NCI-H146 (cell line): Measurements from ENCODE around the gene CT55.
"Not testable (repeated sequence)": the region's sequence is repeated elsewhere in the genome, so short reads cannot be mapped to it uniquely, and the experiment has no call there.

Experiments used
- DNase-seq: peaks from one replicate; lab custom pipeline; 2025; lab: John Stamatoyannopoulos, UW

The CT55 gene, protein sequence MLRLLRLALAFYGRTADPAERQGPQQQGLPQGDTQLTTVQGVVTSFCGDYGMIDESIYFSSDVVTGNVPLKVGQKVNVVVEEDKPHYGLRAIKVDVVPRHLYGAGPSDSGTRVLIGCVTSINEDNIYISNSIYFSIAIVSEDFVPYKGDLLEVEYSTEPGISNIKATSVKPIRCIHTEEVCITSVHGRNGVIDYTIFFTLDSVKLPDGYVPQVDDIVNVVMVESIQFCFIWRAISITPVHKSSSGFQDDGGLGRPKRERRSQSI

DNA sequence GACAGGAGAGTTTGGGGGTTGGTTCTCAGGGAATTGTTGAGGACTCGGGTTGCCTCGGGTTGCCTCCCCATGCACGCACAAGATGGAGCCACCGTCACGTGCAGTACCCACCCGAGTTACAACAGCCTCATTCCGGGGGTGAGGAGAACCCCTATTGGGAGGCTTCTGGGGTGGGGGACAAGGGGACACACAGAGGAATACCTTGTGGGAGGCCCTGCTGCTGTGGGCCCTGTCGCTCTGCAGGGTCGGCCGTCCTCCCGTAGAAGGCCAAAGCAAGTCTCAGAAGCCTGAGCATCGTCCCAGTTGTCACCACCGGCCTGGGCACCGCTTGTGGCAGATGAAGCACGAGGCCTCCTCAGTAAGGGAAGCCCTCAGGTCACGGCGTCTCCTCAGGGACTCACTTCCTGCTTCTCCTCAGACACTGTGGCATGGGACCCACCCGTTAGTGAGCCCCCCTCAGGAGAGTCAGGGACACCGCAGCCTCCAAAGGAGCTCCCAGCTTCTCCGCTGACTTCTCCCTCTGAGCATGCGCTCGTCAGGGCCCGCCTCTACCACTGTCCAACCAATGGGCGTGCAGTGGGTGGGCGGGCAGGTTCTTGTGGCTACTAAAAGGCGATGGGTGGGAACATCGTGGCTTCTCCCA lies at the start of gene CT55:
CT55 (minus strand) TSS at position 522 of the 643 bp plus-strand sequence; CDS start at position 295, 227 bp downstream.
- DNase-seq, result peak; percentile 22

- DNase-seq, result no peak
Observed at GRCh38 chrX:135213200-135213844, 42.1 kb upstream of the CT55 start.

DNA sequence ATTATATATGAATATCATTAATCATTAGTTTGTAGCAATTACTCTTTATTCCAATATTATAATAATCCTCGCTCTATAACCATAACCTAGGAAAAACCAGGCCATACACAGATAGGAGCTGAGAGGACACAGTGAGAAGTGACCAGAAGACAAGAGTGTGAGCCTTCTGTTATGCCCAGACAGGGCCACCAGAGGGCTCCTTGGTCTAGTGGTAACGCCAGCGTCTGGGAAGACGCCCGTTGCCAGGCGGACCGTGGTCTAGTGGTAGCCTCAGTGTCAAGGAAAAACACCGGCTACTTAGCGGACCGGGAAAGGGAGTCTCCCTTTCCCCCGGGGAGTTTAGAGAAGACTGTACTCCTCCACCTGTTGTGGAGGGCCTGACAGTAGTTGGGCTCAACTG lies 35.2 kb upstream of the CT55 start:
- not testable (repeated sequence) for DNase-seq

GRCh38 chrX:135200297-135200696 lies 29.1 kb upstream of the CT55 start:
- no peak for DNase-seq

DNA sequence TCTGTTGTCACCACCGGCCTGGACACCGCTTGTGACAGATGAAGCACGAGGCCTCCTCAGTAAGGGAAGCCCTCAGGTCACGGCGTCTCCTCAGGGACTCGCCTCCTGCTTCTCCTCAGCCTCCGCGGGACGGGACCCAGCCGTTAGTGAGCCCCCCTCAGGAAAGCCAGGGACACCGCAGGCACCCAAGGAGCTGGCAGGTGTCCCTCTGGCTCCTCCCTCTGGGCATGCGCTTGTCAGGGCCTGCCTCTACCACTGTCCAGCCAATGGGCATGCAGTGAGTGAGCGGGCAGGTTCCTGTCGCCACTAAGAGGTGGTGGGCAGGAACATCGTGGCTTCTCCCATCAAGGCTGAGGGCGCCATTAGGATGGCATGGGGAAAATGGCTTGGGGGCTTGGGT lies 23.5 kb upstream of the CT55 start:
- DNase-seq, result peak; percentile 28

DNA sequence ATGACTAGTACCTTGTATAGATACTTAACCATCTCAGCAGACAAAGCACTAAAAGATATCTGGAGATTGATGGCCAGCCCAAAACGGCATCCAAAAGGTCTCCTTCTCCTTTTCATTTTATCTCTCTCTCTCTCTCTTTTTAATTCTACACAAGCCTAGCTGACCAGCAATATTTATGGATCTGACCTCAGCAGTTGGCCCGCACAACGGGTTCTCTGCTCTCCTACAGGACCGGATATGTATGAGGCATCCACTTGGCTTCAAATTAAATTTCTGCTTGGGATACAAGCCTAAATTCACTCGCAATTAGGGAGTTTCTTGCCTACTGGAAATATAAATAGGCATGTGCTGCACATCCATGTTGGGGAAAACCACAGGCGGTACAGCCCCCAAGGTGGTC lies 22.5 kb upstream of the CT55 start:
- no peak for DNase-seq

- DNase-seq, result no peak
Observed at GRCh38 chrX:135191838-135192237, 20.6 kb upstream of the CT55 start.

DNA sequence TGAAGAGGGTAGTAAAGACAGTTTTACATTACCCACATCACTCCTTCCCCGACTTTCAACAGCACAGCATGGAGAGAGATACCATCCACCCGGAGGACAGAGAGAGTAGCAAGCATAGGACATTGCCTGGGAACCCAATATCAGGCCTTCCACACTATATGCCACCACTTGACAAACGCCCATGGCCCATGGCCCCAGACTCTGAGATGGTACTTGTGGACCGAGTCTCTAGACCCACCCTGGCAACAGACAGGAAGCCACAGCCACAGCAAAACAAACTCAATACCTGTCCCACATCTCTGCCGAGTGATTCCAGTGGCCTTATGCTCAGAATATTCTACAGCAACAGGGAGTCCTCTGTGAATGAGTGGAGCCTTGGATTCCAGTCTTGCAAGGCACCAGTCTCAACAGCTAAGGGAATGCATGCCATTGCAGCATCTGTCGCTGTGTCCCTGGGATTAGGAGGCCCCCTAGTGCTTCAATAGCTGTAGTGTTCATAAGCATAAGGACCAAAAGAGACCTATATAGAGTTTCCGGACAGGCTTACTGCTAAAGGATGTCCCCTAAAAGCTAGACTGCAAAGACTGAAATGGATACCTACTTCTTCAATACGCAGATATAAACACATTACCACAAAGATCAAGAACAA lies 14.7 kb upstream of the CT55 start:
- DNase-seq, result peak; percentile 10

DNA sequence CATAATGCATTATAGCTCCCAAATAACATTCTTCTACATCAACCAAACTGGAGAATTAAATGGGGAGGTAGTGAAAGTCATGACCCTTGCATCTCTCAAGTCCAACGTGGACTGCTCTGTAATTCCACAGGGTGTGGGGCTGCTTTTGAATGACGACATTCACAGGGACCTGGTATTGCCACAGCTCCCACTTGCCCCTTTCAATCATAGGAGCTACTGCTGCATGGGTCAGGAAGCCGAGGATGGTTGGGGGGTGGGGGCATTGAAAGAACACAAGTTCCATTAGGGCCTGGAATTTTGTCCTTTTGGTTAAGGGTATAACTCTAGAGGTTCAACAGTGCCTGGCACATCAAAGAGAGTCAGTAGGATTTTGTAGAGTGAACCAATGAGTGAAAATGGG lies 7.4 kb upstream of the CT55 start:
- DNase-seq, result no peak

DNA sequence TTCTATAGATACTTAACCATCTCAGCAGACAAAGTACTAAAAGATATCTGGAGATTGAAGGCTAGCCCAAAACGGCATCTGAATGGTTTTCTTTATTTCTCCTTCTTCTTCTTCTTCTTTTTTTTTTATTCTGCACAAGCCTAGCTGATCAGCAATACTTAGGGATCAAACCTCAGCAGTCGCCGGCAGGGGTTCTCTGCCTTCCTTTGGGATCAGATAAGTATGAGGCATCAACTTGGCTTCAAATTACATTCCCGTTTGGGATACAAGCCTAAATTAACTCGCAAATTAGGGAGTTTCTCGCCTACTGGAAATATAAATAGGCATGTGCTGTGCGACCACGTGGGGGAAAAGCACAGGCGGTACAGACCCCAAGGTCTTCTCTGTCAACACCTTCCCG lies 730 bp downstream of the CT55 start:
- DNase-seq, result no peak

DNA sequence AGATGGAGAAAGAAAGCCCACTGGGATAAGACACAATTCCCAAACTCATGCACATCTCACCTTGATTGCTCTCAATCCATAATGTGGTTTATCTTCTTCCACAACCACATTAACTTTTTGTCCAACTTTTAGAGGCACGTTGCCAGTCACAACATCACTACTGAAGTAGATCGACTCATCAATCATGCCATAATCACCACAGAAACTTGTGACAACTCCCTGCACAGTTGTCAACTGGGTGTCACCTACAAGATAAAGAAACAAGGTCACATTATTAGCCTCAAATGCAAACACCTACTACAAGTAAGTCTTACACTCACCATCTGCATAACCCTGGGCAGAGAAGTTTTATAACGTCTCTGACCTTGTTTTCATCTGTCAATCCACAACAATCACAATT lies 1.7 kb downstream of the CT55 start:
- DNase-seq, result not testable (repeated sequence)

- DNase-seq, result no peak
Observed at GRCh38 chrX:135168486-135168885, 2.7 kb downstream of the CT55 start.

DNA sequence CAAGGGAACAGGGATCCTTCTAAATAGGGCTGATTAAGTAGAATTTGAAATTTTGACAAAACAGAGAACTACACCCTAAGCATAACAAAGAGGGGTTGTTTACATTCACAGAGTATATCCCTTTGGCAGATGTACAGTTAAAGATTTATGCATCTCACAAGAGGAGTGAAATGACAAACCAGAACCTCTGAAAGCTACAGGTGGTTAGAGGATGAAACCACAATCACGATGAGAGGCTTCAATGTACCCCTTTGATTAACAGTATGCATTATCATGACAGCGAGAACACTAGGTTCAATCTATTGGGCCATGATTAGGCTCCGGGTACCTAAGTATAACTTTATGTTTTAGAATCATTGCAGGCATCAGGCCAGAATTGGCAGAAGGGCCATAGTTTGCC lies 16.5 kb downstream of the CT55 start:
- not testable (repeated sequence) for DNase-seq

- DNase-seq, result not testable (repeated sequence)
Observed at GRCh38 chrX:135126145-135126544, 45.1 kb downstream of the CT55 start.

DNA sequence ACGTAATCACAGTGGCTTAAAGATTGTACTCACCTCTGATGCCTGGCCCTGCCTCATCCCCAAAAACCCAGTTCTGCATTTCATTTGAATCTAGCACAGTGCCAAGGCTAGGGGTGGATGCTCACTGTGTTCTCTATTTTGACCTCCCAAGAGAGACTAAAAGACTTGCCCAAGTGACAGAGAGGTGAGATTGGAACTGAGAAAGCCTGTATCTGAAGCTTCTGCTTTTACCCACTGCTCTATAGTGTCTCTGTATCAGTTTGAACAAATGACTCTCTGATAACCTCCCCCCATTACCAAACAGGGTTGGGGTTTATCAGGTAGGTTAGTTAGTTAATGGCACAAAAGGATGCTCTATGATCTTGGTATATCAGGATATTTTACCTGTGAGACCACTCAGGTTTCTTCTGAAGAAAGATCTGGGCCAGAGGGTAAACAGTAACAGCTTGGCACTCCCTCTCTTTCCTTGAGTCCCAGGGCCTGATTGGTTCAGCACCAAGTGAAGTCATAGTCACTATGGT lies 51.1 kb downstream of the CT55 start, which contains the start of gene ETDB:
ETDB (minus strand) TSS at position 471 of the 521 bp plus-strand sequence. CDS start 1,265 bp downstream, outside the sequence.
- DNase-seq, result not testable (repeated sequence)

DNA sequence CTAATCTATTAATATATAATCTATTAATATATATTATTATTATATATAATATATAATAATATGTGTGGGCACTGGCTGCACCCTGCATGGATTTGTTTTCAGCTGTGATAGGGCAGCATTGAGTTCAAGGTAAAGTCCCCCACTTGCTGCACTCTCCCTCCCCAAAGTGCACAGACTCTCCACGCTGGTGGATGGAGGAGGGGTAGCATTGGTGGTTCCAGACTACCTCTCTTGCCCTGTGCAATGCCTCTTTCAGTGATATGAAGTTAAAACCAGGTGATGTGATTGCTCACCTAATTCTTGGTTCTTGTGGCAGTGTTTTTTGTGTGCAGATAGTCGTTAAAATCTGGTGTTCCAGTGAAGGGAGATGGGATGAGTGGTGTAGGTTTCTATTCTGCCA lies 55.1 kb downstream of the CT55 start:
- not testable (repeated sequence) for DNase-seq

GRCh38 chrX:135114392-135114791 lies 56.8 kb downstream of the CT55 start:
- DNase-seq, result no peak

GRCh38 chrX:135112743-135113142 lies 58.5 kb downstream of the CT55 start:
- DNase-seq, result no peak

DNA sequence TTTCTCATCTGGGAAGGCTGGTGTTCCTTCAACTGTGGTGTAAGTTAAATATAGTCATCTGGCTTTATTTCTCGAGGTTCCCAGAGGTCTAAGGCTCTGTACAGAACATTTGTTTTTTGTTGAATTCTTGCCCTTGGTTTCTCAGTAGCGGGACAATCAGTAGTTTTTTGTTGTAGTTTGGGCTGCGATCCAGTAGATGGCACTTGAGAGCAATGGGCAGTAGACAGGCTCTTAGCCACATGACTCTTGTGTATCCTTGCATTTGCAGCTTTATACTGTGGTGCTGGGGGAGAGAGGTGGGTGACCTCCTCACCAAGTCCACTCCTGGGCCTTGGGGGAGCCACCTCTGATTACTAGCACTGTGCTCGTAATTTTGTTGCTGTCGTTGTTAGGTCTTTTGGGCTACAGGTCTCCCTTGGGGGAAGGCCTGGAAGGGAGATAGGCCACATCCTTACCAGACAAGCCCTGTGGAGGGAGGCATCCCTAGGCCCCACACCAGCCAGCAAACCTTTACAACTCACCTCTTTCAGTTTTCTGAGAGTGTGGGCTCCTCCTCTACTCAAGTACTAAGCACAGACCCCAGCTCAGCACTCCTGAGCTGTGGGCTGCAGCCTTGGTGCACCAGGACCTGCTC lies 59.0 kb downstream of the CT55 start:
- DNase-seq, result no peak

DNA sequence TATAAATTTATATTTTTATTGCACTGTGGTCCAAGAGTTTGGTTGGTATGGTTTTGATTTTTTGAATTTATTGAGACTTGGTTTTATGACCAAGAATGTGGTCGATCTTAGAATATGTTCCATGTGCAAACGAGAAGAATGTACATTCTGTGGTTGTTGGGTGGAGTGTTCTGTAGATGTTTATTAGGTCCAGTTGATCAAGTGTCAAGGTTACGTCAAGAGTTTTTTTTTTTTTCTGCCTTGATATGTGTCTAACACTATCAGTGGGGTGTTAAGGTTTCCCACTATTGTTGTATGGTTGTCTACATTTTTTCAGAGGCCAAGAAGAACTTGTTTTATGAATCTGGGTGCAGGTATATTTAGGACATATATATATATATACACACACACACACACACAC lies 61.6 kb downstream of the CT55 start:
- DNase-seq, result no peak
